HCT116 (cell line): Measurements from ENCODE around the gene SDR42E2.

Source experiments
- CEBPB ChIP-seq: IDR thresholded peaks from 2 replicates; pipeline ENCODE4 v1.6.1; 2012; ENCODE audit warnings: low read depth
- EZH2 ChIP-seq: fragments of 200-600 bp; sonication (generic); IDR thresholded peaks from 2 replicates; pipeline ENCODE4 v1.6.1; 2017; ENCODE audit warnings: antibody characterized with exemption, mixed run types
- JUND ChIP-seq: IDR thresholded peaks from 2 replicates; pipeline ENCODE4 v1.6.1; 2012
- POLR2A ChIP-seq: IDR thresholded peaks from 2 replicates; pipeline ENCODE4 v1.7.0; 2011; ENCODE audit warnings: borderline replicate concordance; ENCODE audit not compliant: insufficient read depth, insufficient read length; ENCODE audit errors: extremely low read depth
- POLR2AphosphoS5 ChIP-seq: IDR thresholded peaks from 2 replicates; pipeline ENCODE4 v1.6.1; 2011; ENCODE audit warnings: mild to moderate bottlenecking, low read depth, low read length, moderate library complexity
- SIN3A ChIP-seq: IDR thresholded peaks from 2 replicates; pipeline ENCODE4 v1.6.1; 2012; ENCODE audit warnings: low read depth
- SRF ChIP-seq: IDR thresholded peaks from 2 replicates; pipeline ENCODE4 v1.6.1; 2012; ENCODE audit warnings: low read depth
- YY1 ChIP-seq: IDR thresholded peaks from 2 replicates; pipeline ENCODE4 v1.6.1; 2011; ENCODE audit warnings: low read length, low read depth, moderate library complexity, mild to moderate bottlenecking; ENCODE audit not compliant: insufficient replicate concordance; ENCODE audit errors: extremely low read depth
- TF ChIP-seq, protein P1 (sequence below), 3 experiments: fragments of 200-600 bp in 1 of 3; sonication (generic) in 1 of 3; IDR thresholded peaks in 2 of 3; conservative IDR thresholded peaks in 1 of 3; 2 replicates each; pipeline ENCODE4 v1.5.1; 2012 to 2017; ENCODE audit warnings: low read depth in 2 of 3, low read length in 2 of 3, antibody characterized with exemption in 1 of 3, borderline replicate concordance in 1 of 3, control low read depth in 1 of 3, mild to moderate bottlenecking in 1 of 3, mixed read lengths in 1 of 3, mixed run types in 1 of 3, moderate library complexity in 1 of 3; ENCODE audit not compliant: insufficient read depth in 1 of 3
- TF ChIP-seq, protein P2 (sequence below): IDR thresholded peaks from 2 replicates; pipeline ENCODE4 v1.6.1; 2012; ENCODE audit warnings: low read depth
- TF ChIP-seq, protein P3 (sequence below): IDR thresholded peaks from 2 replicates; pipeline ENCODE4 v1.6.1; 2012

DNA sequence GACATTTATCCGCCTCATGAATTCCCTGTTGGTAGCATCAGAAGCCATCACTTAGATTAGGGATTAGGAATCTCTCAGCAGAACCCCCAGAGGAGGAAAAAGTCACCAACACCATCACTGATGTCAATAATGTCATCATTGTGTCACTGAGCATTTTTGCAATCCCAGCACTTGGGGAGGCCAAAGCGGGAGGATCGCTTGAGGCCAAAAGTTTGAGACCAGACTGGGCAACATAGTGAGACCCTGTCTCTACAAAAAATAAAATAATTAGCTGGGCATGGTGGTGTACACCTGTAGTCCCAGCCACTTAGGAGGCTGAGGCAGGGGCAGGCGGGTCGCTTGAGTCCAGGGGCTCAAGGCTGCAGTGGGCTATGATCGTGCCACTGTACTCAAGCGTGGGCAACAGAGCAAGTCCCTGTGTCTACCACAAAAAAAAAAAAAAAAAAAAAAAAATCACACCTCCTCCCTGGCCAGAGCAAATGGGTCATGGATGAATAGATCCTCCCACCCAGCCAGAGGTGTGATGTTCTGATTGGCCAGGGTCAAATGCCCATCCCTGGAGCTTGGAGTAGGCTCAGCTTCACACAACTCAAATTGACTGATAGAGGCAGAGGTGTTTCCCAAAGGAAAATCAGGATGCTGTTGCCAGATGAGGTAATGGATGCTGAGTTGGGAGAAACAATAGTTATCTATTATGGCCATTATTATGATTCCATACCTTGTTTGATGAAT, 38.4 kb upstream of the SDR42E2 start:
- TF ChIP-seq, protein P1, sequence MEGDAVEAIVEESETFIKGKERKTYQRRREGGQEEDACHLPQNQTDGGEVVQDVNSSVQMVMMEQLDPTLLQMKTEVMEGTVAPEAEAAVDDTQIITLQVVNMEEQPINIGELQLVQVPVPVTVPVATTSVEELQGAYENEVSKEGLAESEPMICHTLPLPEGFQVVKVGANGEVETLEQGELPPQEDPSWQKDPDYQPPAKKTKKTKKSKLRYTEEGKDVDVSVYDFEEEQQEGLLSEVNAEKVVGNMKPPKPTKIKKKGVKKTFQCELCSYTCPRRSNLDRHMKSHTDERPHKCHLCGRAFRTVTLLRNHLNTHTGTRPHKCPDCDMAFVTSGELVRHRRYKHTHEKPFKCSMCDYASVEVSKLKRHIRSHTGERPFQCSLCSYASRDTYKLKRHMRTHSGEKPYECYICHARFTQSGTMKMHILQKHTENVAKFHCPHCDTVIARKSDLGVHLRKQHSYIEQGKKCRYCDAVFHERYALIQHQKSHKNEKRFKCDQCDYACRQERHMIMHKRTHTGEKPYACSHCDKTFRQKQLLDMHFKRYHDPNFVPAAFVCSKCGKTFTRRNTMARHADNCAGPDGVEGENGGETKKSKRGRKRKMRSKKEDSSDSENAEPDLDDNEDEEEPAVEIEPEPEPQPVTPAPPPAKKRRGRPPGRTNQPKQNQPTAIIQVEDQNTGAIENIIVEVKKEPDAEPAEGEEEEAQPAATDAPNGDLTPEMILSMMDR (IDR thresholded peaks at IDR 0.05 in 2 of 3, conservative IDR thresholded peaks at IDR 0.05 in 1 of 3; ENCODE audit: borderline replicate concordance in 1 of 3, insufficient read depth in 1 of 3, low read depth in 2 of 3, low read length in 2 of 3): no peak
- TF ChIP-seq YY1 (no peak), JUND (no peak), POLR2A (no peak), EZH2 (no peak), SIN3A (no peak), SRF (no peak), POLR2AphosphoS5 (no peak), CEBPB (no peak)
- TF ChIP-seq, protein P2, sequence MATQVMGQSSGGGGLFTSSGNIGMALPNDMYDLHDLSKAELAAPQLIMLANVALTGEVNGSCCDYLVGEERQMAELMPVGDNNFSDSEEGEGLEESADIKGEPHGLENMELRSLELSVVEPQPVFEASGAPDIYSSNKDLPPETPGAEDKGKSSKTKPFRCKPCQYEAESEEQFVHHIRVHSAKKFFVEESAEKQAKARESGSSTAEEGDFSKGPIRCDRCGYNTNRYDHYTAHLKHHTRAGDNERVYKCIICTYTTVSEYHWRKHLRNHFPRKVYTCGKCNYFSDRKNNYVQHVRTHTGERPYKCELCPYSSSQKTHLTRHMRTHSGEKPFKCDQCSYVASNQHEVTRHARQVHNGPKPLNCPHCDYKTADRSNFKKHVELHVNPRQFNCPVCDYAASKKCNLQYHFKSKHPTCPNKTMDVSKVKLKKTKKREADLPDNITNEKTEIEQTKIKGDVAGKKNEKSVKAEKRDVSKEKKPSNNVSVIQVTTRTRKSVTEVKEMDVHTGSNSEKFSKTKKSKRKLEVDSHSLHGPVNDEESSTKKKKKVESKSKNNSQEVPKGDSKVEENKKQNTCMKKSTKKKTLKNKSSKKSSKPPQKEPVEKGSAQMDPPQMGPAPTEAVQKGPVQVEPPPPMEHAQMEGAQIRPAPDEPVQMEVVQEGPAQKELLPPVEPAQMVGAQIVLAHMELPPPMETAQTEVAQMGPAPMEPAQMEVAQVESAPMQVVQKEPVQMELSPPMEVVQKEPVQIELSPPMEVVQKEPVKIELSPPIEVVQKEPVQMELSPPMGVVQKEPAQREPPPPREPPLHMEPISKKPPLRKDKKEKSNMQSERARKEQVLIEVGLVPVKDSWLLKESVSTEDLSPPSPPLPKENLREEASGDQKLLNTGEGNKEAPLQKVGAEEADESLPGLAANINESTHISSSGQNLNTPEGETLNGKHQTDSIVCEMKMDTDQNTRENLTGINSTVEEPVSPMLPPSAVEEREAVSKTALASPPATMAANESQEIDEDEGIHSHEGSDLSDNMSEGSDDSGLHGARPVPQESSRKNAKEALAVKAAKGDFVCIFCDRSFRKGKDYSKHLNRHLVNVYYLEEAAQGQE: no peak
- TF ChIP-seq, protein P3, sequence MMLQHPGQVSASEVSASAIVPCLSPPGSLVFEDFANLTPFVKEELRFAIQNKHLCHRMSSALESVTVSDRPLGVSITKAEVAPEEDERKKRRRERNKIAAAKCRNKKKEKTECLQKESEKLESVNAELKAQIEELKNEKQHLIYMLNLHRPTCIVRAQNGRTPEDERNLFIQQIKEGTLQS: no peak
